Hematopoietic multipotent progenitor cell (in vitro differentiated cells): ENCODE results near the gene LDLRAD4. TPM values are rescaled to one million over a fixed set of nuclear protein-coding genes. Genes with fewer than 3 reads are reported as not detected.
"Not testable (repeated sequence)": the region's sequence is repeated elsewhere in the genome, so short reads cannot be mapped to it uniquely, and the experiment has no call there.

Source experiments
- DNase-seq, 3 donors: peaks; one replicate each; pipeline ENCODE4 v3.0.0-alpha.2; 2011 to 2015; ENCODE audit warnings: low read depth in 2 of 3, low spot score in 2 of 3
- total RNA-seq: library from RNA; depleted of rRNA; stranded (reverse); fragments of >200 nt; gene quantifications from one replicate; pipeline ENCODE4 v1.2.3, GENCODE V29; 2012

The LDLRAD4 gene
- total RNA-seq, 1 donor, result 63.3 TPM

DNA sequence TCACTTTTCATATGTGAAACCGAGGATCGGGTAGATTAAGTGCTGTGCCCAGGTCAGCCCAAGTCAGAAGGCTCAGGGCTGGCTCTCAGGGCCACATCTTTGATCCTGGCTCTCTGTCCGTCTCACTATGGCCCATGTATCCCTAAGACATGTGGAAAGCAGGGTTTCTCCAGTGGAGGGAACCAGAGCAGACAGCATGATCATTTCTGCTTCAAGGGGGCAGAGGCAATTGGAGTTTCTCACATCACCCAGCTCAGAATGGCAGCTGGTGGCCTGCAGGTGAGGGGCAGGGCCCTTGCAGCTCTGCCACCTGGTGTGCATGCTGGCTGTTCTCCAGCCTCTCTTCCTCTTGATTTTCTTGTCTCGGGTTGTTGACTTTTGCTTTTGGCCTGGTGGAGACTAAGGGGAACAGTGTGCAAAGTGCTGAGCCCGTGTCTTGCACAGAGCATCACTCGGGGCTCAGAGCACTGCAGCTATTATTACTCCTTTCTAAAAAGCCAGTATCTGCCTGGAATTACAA, 27.0 kb downstream of the LDLRAD4 start:
- no peak for DNase-seq

DNA sequence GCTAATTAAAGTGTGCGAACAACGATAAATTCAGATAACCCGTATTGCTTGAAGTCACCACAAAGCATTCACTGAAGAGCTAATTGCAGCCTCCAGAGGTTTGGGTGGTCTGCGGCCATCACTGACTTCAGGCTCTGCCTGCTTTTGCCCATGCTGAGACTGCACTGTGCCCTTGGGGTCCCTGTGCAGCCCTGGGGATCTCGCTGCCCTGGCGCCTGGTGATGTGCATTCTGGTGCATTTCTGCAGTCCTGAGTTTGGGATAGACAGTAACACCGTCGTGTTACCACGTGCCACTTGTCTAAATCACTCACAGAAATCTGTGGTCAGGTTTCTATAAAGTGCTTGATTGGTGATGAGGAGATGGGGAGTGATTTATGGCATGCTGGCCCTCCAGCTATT, 27.6 kb downstream of the LDLRAD4 start:
- DNase-seq, result no peak

DNA sequence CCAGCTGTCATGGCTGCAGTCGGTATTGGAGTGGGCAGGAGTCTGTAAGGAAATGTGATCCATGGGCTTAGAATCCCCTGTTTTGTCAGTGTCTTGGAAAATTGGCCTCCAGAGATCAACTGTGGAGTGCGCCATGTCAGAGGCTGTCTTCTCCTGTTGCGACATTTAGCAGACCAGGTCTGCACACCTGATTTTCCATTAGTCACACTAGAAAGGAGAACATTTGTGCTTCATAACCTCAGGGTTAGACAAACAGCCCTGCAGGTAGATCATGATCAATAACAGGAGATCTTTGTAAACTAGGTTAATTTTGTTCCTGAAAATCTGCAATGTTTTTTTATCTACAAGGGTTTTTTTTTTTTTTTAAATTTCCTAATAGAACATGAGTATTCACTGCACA, 28.0 kb downstream of the LDLRAD4 start:
- DNase-seq, result no peak

DNA sequence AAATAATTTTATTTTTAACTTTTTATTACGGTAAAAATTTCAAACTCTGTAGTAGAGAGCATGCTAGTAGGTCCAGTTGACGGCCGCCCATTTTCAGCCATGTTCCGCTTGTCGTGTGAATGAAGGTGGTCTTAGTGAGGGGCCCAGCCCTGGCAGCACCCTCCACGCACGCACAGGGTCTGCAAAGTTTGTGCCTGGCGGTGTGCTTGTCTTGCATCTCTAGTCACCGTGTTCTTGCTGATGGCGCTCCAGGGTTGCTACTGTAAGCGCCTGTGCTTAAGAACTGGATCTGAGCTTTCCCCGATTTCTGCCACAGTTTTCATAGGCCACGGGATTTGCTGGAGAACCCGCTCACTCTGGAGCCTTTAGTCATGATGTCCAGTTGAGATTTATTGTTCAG, 28.9 kb downstream of the LDLRAD4 start:
- DNase-seq, result no peak

DNA sequence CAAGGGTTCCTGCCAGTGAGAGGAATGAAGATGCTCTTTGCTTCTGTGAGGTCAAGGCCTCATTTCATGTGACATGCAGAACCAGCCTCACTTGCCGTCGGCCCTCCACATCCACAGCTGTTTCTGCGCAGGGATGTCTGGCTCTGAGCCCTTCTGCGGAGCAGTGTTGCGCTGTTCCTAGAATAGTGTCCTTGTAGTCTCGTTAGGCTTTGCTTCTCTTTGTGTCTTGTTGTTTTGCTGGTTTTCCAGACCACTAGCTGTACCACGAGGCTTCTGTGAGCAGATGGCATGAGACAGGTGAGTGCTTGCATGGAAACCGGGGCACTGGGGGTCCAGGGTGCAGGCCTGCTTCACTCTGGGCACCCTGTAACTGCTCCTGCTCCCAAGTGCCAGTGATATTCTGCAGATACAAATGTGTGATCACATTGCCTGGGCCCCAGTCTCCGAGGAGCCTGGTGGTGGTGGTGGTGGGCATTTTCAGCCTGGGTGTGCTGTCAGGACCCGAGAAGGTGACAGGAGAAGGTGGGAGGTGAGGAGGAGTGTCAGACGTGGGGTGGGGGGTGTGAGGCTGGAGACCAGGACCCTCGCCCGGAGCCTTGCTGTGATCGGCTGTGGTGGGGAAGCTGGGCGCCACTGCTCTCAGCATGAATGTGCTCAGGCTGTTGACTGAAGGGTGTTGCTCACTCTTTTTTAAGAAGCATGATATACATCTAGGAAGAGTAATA, 34.3 kb downstream of the LDLRAD4 start:
- no peak for DNase-seq

DNA sequence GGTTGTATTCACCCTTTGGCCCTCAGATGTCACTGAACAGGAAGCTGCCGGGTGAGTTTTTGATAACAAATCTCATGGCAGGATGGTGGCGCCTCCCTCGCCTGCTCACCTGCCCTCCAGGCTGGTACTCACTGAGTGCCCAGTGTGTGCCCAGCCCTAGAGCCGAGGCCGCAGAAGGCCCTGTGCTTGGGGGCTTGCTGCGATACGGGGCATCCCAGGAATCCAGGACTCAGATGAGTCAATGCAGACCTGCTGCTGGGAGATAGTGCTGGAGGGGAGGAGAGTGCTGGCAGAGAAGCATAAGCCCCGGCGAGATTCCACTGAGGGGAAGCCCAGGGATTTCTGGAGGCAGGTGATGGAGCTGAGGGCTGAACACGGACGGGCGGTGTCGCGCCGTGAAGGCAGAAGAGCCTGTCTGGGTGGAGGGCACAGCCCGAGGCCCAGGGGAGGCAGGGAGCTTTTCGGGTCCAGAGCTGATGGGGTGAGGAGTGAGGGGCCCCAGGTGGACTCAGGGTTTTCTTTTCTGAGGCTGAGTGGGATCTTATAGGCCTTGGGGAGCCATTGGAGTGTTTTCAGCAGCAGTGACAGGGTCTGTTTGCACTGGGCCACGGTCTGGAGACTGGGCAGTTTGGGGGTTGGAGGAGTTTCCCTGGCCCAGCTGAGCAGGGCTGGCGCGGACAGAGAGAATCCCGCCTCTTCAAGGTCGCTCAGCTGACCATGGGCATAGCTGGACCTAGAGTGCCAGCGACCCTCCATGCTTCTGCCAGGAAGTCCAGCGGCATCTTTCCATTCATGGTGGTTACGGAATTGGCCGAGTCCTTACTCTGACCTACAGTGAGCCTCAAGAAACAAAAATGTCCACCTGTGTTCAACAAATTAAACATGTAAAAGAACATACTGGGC, 35.5 kb downstream of the LDLRAD4 start:
- no peak for DNase-seq

DNA sequence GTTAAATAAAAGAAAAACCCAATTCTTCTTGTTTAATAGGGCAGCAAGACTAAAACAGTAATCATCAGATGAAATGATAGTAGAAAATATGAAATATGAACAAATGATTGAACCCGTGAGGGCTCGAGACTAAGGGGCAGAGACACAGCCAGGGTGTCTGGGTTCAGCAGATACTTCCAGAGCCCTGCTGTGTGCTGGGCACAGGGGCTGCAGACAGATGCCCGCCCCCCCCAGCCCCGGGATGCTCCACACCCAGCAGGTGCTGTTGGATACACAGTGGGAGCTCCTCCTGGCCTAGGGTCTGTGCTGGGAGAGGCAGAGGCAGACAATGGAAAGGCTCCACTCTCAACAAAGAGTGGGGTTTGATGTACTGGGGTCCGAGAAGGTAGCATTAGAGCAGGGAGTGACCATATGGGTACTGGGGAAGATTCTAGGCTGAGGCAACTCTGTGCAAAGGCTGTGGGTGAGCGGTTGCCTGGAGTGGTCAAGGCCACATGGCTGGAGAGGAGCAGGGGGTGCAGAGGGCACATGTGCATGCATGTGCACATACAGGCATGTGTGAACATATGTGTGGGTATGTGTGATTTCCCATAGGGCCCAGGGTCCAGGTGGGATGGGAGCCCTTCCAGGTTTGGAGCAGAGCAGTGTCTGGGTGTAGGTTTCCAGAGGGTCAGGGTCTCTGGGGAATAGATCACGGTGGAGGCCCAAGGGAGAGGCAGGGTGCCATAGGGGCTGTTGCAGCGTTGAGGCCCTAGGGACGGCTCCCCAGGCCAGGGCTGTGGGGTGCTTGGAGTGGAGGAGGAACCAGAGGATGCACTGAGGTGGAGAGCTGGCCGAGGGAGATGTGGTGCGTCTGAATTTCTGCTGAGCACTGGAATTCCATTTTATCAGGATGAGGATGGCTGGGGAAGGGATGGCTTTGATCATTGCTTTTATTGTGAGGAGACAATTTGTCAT, 36.7 kb downstream of the LDLRAD4 start:
- no peak for DNase-seq

DNA sequence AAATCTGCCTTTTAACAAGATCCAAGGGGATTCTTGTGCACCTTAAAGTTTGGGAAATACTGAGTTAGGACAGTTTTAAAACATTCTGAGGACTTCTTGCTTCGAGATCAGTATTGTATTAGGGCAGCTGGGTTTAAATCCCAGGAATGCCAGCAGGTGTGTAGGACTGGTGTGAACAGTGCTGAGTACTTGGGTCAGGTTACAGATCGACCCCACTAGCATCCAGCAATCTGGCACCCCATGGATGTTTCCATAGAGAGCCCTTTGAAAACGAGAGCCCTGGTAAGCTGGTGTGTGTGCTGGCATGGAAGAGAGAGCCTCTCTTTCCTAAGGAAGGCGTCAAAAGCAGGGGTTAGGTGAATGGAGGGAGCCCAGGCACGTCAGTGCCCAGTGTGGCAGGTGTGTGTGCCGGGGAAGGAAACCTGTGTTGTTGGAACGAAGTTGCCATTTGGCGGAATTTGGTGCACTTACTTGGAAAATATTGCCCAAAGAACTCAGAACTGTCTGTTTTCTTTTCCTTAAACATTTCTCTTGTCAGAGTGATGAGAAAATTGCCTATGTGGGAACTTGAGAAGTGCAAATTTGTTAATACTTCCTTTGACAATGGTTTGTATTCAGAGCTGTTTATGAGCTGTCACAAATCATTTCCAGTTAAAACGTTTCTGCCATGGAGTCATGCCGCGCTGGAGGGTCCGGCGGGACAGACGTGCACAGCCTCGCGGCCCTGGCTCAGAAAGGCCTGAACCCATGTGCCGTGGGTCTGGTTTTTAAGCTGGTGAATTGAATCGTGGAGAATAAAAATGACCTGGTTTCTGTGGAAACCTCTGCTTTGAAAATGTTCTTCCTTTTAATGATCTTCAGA, 38.1 kb downstream of the LDLRAD4 start:
- DNase-seq, result no peak

DNA sequence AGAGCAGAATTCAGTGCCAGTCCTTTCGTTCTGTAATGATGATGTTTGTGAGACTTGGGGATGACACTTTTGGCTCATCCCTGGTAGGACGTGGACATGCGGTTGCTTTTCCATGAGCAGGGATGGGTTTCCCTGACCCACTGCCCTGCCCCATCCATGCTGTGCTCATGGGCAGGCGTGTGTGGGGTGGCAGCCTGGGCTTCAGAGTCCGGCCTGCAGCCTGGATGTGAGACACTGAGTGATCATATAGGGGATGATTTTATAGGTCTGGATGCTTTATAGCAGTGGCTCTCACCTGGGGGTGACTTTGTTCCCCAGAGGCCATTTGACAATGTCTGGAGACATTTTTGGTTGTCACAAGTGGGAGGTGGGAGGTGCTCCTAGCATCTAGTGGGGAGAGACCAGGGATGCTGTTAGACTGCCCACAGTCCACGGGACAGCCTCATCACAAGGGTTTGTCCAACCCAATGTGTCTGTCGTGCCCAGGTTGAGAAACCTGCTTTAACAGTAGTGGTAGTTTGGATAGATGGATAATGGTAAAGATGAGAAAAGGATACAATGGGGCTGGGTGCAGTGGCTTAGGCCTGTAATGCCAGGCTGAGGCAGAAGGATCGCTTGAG, 38.9 kb downstream of the LDLRAD4 start:
- DNase-seq, result no peak

DNA sequence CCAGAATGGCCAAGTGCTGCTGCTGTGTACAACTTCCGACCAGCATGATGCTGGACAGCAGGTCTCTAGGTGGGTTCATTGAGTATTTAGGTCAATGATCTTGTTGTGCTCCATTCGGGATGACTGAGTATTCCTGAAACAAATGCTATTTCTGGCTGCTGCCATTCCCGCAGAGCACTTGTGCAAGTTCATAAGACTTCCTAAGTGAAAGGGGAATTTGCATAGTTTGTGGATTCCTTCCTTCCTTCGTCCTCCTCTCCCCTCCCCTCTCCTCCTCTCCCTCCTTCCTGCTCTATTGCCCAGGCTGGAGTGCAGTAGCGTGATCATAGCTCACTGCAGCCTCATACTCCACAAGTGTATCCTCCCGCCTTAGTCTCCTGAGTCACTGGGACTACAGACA, 40.4 kb downstream of the LDLRAD4 start:
- no peak for DNase-seq

DNA sequence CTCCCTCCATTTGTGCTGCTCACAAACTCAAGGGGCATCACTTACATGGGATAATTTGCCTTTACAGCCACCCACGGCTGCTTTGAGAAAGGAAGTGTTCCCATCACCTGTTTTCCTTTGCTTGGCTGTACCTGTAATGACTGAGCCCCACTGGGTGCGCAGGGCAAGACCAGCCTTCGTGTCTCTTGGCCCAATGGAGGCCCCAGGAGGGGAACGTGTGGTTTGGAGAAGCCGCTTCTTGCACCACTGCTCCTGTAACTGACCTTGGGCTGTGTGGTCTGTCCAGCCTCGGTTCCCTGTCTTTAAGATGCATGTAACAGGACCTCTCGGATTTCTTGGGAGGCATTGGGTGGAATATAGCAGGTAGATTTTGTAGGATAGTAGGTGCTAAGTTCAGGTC, 41.1 kb downstream of the LDLRAD4 start:
- no peak for DNase-seq

DNA sequence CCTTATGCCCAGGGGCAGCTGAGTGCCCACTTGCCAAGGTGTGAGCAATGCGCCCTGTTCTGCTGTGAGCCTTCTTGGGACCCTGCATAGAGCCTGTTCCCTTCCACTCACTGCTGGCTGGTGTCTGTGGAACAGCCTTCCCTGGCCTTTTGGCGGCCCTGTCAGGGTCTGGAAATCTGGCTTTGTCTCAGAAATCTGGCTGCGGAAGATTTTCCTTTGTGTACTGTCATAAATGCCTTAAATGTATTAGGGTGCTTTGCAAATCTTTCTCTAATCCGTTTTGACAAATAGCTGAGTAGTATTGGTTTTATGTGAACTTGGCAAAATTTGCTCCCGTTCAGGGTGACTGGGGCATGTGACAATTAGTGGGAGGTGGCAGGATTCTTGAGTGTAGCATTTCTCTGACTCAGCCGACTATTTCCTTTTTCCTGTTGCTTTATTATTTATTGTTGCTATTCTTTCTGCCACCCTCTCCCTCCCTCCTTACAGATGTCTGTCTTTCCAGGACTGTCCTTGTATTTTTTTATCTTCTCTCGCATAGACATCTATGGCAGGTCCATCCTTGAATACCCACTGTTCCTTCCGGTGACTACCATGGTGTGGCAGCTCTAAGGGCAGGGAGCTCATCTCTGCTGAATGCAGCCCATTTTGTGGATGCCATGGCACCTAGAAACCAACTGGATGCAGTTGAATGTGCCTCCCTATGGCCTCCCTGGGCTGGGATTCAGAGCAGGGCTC, 41.8 kb downstream of the LDLRAD4 start:
- peak in 2 of 3 donors; percentile 39 to 50 for DNase-seq

DNA sequence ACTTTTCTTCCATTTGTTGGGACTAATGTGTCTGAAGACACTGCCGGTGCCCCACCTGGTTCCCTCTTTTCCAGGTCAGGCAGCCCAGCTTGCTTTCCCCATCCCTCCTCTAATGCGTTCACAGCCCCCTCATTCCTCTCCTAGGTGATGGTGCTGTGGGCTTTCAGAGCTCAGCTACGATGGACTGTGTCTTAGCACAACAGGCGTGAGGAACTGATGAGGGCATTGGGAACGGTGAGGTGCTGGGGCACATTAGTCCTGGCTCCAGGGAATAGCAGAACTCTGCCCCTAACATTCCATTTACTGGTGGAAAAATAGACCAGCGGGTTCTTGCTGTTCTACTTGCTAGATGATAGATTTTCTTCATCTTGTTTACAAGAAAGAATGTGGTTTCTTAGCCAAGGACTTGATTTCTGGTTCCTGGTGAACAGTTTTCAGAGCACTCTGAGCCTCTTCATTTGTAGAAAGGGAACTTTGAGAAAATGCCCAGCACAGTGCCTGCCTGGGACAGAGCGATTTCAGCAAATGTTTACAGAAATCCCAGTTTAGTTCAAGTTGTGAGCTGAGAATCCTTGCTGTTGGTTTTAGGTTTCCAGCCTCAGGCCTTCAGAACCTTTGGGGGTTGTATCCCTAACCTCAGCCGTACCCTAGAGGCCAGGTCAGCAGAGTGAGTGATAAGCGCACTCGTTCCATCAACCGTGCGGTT, 42.5 kb downstream of the LDLRAD4 start:
- no peak for DNase-seq

DNA sequence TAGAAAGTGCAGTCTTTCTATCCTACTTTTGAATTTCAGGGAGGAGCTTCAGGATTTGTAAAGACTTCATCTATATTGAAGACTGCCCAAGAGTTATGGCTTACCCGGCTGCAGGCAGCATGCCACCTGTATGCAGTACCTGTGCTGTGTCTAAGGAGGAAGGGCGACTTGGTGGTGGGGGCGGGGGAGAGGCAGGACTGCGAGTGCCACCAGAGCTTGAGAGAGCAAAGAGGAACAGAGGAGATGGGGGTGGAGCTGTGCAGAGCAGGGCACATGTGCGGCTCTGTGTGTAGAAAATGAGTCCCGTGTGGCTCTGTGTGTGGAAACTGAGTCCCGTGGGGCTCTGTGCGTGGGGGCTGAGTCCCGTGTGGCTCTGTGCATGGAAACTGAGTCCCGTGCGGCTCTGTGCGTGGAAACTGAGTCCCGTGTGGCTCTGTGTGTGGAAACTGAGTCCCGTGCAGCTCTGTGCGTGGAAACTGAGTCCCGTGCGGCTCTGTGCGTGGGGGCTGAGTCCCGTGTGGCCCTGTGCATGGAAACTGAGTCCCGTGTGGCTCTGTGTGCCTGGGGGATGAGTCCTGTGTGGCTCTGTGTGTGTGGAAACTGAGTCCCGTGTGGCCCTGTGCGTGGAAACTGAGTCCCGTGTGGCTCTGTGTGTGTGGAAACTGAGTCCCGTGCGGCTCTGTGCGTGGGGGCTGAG, 43.2 kb downstream of the LDLRAD4 start:
- DNase-seq, result peak in 2 of 3 donors; percentile 42 to 46

DNA sequence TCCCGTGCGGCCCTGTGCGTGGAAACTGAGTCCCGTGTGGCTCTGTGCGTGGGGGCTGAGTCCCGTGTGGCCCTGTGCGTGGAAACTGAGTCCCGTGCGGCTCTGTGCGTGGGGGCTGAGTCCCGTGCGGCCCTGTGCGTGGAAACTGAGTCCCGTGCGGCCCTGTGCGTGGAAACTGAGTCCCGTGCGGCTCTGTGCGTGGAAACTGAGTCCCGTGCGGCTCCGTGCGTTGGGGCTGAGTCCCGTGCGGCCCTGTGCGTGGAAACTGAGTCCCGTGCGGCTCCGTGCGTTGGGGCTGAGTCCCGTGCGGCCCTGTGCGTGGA, 43.8 kb downstream of the LDLRAD4 start:
- DNase-seq, result not testable (repeated sequence)

DNA sequence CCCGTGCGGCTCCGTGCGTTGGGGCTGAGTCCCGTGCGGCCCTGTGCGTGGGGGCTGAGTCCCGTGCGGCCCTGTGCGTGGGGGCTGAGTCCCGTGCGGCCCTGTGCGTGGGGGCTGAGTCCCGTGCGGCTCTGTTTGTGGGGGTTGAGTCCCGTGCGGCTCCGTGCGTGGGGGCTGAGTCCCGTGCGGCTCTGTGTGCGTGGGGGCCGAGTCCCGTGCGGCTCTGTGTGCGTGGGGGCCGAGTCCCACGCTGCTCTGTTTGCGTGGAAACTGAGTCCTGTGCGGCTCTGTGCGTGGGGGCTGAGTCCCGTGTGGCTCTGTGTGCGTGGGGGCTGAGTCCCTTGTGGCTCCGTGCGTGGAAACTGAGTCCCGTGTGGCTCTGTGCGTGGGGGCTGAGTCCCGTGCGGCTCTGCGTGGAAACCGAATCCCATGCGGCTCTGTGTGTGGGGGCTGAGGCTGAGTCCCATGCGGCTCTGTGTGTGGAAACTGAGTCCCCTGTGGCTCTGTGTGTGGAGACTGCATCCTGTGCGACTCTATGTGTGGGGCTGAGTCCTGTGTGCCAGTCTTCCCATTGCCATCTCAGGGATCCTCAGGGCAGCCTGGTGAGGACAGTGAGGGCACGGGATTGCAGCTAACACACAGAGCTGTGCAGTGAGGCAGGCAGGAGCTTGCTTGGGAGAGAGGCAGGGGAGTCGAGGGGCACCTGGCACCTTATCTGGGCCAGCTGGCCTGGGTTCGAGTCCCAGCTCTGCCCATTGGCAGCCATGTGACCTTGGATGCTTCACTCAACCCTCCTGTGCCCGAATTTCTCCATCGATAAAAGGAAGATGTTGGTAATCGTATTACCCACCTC, 44.5 kb downstream of the LDLRAD4 start:
- no peak for DNase-seq
